H1 (cell line): ENCODE data around the gene GOLGA3. TPM values are rescaled to one million over a fixed set of nuclear protein-coding genes. Genes with fewer than 3 reads are reported as not detected.

Experiments
- RXRA ChIP-seq: IDR thresholded peaks from 2 replicates; pipeline ENCODE4 v1.6.1; 2011; ENCODE audit warnings: low read depth, mild to moderate bottlenecking, low read length, moderate library complexity; ENCODE audit not compliant: insufficient read depth
- SIN3A ChIP-seq, 2 experiments: IDR thresholded peaks in 1 of 2; conservative IDR thresholded peaks in 1 of 2; 2 replicates each; pipeline ENCODE4 v1.6.1; 2011 to 2012; ENCODE audit warnings: low read length in 2 of 2, improper control_type of control experiment in 1 of 2, low read depth in 1 of 2, mild to moderate bottlenecking in 1 of 2
- polyA plus RNA-seq, 7 experiments: library from polyadenylated mRNA; depleted of rRNA in 3 of 7; stranded (reverse) in 5 of 7; unstranded in 2 of 7; fragments of >200 nt in 5 of 7; fragments of 200-250 nt in 2 of 7; gene quantifications; 1 replicate in 5 of 7; 2 replicates in 1 of 7; 4 replicates in 1 of 7; pipeline versions ENCODE4 v1.2.1 to v1.2.3, GENCODE V29; 2011 to 2013; ENCODE audit warnings: missing spikeins in 2 of 7, mixed read lengths in 2 of 7
- total RNA-seq: library from RNA; stranded (reverse); fragmentation: NEBNext Ultra II Directional; extraction: Animal tissue kit (Norgen Biotek cat#: 25700); gene quantifications from 2 replicates; pipeline ENCODE4 v1.2.1, GENCODE V29; 2021

Gene GOLGA3
- total and polyA plus RNA-seq, 2 of the 8 experiments (the other 6 are each of a cell fraction or from before 2014, with no cell fraction given), result 6.4 to 33.1 TPM

DNA sequence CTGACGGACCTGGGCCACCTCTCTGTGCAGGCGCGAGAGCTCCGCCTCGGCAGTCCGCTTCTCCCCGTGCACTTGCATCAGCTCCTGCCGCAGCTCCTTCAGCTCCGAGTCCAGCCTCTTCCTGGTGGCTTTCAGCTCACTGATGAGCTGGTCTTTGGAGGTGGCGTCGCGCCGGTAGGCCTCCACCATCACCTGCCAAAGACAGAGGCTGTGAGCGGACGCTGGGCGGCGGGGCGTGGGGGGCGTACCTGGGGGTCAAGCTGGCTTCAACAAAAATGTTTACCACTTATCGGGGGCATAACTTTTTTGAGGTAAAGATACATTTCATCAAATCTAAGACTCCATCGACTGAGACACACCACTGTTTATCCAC is 39.6 kb downstream of the GOLGA3 start (continued):
- TF ChIP-seq SIN3A (conservative IDR thresholded peaks at IDR 0.05 in 1 of 2, IDR thresholded peaks at IDR 0.05 in 1 of 2; ENCODE audit: low read depth in 1 of 2, low read length in 2 of 2) (no peak), RXRA (no peak)
